Epithelial cell of proximal tubule (primary cell): ENCODE measurements around the gene PCDHA6. TPM values are rescaled to one million over a fixed set of nuclear protein-coding genes. Genes with fewer than 3 reads are reported as not detected.
"Not testable (repeated sequence)": the region's sequence is repeated elsewhere in the genome, so short reads cannot be mapped to it uniquely, and the experiment has no call there.

Experiments used
- DNase-seq: peaks from one replicate; pipeline ENCODE4 v3.0.0-alpha.2; 2011; ENCODE audit warnings: low read depth
- H3K4me3 ChIP-seq: 2 replicates; pipeline ENCODE4 v1.5.1; 2011; ENCODE audit warnings: low read depth, mild to moderate bottlenecking, low read length
- total RNA-seq: library from RNA; depleted of rRNA; stranded (reverse); fragments of >200 nt; gene quantifications from 2 replicates; pipeline ENCODE4 v1.2.3, GENCODE V29; 2015
- TF ChIP-seq, protein P1 (sequence below): conservative IDR thresholded peaks from 2 replicates; pipeline ENCODE4 v1.5.1; 2012; ENCODE audit warnings: low read depth, mild to moderate bottlenecking, low read length

PCDHA6 gene
- total RNA-seq, 1 donor from 2014 or later, result not detected

DNA sequence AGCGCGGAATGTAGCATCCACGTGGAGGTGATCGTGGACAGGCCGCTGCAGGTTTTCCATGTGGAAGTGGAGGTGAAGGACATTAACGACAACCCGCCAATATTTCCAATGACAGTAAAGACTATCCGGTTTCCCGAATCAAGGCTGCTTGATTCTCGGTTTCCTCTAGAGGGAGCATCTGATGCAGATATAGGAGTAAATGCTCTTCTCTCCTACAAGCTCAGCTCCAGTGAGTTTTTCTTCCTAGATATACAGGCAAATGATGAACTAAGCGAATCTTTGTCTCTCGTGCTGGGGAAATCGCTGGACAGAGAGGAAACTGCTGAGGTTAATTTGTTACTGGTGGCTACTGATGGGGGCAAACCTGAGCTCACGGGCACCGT, 32.5 kb upstream of the PCDHA6 start:
- TF ChIP-seq, protein P1, sequence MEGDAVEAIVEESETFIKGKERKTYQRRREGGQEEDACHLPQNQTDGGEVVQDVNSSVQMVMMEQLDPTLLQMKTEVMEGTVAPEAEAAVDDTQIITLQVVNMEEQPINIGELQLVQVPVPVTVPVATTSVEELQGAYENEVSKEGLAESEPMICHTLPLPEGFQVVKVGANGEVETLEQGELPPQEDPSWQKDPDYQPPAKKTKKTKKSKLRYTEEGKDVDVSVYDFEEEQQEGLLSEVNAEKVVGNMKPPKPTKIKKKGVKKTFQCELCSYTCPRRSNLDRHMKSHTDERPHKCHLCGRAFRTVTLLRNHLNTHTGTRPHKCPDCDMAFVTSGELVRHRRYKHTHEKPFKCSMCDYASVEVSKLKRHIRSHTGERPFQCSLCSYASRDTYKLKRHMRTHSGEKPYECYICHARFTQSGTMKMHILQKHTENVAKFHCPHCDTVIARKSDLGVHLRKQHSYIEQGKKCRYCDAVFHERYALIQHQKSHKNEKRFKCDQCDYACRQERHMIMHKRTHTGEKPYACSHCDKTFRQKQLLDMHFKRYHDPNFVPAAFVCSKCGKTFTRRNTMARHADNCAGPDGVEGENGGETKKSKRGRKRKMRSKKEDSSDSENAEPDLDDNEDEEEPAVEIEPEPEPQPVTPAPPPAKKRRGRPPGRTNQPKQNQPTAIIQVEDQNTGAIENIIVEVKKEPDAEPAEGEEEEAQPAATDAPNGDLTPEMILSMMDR, result peak; percentile 36
- DNase-seq, result no peak
- peak overlapping the region; percentile 36 for H3K4me3 ChIP-seq

DNA sequence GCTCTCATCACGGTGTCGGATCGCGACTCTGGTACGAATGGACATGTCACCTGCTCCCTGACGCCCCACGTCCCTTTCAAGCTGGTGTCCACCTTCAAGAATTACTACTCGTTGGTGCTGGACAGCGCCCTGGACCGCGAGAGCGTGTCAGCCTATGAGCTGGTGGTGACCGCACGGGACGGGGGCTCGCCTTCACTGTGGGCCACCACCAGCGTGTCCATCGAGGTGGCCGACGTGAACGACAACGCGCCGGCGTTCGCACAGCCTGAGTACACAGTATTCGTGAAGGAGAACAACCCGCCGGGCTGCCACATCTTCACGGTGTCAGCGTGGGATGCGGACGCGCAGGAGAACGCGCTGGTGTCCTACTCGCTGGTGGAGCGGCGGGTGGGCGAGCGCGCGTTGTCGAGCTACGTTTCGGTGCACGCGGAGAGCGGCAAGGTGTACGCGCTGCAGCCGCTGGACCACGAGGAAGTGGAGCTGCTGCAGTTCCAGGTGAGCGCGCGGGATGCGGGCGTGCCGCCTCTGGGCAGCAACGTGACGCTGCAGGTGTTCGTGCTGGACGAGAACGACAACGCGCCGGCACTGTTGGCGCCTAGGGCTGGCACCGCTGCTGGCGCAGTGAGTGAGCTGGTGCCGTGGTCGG, 31.6 kb upstream of the PCDHA6 start:
- H3K4me3 ChIP-seq, DNase-seq: not testable (repeated sequence)

DNA sequence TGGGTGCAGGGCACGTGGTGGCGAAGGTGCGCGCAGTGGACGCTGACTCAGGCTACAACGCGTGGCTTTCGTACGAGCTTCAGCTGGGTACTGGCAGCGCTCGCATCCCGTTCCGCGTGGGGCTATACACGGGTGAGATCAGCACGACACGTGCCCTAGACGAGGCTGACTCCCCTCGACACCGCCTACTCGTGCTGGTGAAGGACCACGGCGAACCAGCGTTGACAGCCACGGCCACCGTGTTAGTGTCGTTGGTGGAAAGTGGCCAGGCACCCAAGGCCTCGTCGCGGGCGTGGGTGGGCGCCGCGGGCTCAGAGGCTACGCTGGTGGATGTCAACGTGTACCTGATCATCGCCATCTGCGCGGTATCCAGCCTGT, 31.1 kb upstream of the PCDHA6 start:
- TF ChIP-seq, protein P1, result no peak
- DNase-seq, result no peak
- H3K4me3 ChIP-seq, result no peak overlapping the region

DNA sequence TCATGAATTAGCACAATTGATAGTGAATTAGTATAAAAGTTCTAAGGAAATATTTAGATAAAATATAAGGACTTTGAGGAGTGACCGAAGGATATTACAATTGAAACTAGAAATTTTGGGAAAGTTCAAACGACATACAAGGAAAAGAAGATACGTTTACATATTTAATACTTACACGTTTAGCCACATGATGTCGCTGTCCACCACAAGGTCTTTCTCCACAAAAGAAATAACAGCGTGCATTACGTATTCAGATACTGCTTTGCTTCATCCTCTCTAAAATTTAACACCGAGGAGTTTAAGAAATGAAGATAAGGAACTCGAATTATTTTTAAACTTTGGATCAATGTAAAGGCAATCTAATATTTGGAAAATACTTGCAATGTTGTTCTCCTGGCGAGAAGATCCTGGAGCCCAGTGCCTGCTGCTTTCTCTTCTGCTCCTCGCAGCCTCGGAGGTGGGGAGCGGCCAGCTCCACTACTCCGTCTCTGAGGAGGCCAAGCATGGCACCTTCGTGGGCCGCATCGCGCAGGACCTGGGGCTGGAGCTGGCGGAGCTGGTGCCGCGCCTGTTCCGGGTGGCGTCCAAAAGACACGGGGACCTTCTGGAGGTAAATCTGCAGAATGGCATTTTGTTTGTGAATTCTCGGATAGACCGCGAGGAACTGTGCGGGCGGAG, 26.8 kb upstream of the PCDHA6 start, which contains the start of gene PCDHA3:
PCDHA3 (plus strand) TSS at position 242 of the 678 bp plus-strand sequence.
- peak within 1 kb of the TSS; percentile 44 for H3K4me3 ChIP-seq
- TF ChIP-seq, protein P1, result peak; percentile 42
- no peak for DNase-seq

DNA sequence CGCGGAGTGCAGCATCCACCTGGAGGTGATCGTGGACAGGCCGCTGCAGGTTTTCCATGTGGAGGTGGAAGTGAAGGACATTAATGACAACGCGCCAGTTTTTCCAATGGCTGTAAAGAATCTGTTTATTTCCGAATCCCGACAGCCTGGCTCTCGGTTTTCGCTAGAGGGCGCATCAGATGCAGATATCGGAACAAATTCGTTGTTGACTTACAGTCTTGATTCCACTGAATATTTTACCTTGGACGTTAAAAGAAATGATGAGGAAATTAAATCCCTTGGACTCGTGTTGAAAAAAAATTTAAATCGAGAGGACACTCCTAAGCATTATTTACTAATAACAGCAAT, 26.3 kb upstream of the PCDHA6 start:
- H3K4me3 ChIP-seq, result peak overlapping the region; percentile 44
- no peak for DNase-seq
- TF ChIP-seq, protein P1, result peak; percentile 44

DNA sequence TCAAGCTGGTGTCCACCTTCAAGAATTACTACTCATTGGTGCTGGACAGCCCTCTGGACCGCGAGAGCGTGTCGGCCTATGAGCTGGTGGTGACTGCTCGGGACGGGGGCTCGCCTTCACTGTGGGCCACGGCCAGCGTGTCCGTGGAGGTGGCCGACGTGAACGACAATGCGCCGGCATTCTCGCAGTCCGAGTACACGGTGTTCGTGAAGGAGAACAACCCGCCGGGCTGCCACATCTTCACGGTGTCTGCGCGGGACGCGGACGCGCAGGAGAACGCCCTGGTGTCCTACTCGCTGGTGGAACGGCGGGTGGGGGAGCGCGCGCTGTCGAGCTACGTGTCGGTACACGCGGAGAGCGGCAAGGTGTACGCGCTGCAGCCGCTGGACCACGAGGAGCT, 25.4 kb upstream of the PCDHA6 start:
- not testable (repeated sequence) for DNase-seq, H3K4me3 ChIP-seq

- TF ChIP-seq, protein P1, result no peak
- DNase-seq, result no peak
- H3K4me3 ChIP-seq, result no peak overlapping the region
Observed at GRCh38 chr5:140802781-140803271, 24.9 kb upstream of the PCDHA6 start.
